GM12874 (cell line): ENCODE results near the gene SLC35A3.

ENCODE experiments used
- TF ChIP-seq, protein P1 (sequence below): IDR thresholded peaks from 2 replicates; pipeline ENCODE4 v1.5.1; 2011; ENCODE audit warnings: low read depth, mild to moderate bottlenecking, control low read depth, low read length, moderate library complexity; ENCODE audit not compliant: insufficient read depth

SLC35A3 gene

DNA sequence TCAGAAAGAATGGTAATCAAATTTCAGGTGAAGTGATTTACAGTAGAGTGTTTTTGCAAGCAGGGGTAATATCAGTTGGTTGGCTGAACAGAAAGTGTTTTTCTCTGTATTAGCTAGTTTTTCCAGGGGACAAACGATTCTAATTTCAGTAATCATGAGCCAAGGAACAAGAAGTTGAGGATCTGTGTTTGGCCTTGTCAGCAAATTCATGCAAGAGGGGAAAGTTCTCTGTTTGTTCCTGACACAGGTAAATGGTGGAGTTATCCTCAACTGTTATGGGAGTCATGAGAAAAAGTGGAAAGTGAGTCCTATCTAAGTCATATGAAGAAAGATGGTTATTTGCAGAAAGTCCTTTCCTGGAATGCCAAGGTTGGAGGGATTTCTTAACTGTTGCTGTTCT lies 24.6 kb upstream of the SLC35A3 start:
- TF ChIP-seq, protein P1, sequence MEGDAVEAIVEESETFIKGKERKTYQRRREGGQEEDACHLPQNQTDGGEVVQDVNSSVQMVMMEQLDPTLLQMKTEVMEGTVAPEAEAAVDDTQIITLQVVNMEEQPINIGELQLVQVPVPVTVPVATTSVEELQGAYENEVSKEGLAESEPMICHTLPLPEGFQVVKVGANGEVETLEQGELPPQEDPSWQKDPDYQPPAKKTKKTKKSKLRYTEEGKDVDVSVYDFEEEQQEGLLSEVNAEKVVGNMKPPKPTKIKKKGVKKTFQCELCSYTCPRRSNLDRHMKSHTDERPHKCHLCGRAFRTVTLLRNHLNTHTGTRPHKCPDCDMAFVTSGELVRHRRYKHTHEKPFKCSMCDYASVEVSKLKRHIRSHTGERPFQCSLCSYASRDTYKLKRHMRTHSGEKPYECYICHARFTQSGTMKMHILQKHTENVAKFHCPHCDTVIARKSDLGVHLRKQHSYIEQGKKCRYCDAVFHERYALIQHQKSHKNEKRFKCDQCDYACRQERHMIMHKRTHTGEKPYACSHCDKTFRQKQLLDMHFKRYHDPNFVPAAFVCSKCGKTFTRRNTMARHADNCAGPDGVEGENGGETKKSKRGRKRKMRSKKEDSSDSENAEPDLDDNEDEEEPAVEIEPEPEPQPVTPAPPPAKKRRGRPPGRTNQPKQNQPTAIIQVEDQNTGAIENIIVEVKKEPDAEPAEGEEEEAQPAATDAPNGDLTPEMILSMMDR, result no peak

DNA sequence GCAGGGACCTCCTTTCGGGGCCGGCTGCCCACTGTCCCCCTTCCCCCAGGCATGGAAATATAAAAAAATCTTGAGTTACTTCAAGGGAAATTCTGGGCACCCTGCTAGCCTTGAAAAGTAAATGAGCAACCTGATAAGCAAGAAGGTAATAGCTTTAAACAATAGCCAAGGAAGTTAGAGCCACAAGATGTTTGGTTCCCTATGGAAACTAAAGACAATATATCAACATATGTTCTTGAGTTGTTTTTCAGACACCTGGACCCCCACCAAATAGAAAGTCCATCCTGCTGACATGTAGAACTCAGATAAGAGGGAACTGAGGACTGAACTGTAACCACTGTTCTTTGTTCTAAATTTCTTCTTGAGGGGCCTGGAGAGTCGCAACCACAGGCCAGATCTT lies 19.3 kb upstream of the SLC35A3 start:
- TF ChIP-seq, protein P1, result no peak

DNA sequence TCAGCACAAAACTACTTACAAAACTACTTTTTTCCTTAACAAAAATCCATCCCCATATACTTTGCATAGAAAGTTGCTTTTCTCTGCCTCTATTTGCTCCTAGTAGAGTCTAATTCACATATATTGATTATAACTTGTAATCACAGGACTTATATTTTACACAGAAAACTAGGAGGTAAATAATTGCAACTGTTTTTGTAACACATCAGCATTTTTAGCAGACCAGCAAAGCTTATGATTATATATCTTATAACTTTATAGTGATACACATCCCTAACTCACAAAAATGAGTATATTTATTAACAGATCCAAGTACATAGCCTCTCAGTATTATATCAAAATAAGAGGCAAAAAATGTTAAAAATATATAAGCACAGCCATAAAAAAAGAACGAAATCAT lies 17.3 kb upstream of the SLC35A3 start:
- TF ChIP-seq, protein P1, result no peak

DNA sequence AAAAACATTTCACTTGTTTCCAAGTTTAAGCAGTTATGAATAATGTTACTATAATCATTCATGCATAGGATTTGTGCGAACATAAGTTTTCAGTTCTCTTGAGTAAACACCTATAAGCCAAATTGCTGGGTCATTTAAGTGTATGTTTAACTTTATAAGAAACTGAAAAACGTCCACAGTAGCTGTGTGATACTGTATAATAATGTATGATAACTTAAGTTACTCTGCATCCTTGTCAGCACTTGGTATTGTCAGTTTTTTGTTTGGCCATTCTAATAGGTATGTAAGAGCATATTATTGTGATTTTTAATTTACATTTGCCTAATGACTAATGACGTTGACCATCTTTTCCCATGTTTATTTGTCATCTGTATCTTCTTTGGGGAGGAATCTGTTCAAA lies 14.4 kb upstream of the SLC35A3 start:
- TF ChIP-seq, protein P1, result no peak

DNA sequence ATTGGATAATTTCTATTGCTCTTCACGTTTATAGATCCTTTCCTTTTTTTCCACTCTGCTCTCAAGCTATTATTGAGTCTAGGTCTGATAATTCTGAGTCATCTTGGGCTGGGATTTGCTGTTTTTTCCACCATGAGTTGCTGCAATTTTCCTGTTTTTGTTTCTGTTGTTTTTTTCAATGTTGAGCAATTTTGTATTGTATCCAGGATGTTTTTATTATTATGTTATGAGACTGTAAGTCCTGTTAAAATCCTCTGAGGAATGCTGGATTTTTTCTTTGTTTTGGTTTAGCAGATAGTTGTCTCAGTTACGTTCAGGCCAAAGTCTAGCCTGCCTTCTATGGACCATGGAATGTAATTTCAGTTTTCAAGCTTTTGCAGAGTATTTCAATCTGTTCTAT lies 13.0 kb upstream of the SLC35A3 start:
- TF ChIP-seq, protein P1, result no peak

DNA sequence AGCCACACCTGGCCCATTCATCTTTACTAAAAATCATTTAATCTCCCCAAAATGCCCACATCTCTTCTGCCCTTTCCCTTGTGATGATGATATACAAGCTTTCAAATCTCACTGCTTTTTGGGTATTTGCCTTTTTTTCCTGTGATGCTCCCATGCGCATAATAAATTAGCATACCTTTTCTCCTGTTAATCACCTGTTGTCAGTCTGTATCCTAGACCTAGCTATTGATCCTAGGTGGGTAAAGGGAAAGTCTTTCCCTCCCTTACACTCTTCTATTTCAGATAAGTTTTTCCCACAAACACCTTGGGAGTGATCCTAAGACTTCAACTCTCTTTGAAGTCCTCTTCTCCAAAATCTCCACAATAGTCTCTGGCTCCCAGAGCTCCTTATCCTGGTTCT lies 12.0 kb upstream of the SLC35A3 start:
- TF ChIP-seq, protein P1, result no peak

DNA sequence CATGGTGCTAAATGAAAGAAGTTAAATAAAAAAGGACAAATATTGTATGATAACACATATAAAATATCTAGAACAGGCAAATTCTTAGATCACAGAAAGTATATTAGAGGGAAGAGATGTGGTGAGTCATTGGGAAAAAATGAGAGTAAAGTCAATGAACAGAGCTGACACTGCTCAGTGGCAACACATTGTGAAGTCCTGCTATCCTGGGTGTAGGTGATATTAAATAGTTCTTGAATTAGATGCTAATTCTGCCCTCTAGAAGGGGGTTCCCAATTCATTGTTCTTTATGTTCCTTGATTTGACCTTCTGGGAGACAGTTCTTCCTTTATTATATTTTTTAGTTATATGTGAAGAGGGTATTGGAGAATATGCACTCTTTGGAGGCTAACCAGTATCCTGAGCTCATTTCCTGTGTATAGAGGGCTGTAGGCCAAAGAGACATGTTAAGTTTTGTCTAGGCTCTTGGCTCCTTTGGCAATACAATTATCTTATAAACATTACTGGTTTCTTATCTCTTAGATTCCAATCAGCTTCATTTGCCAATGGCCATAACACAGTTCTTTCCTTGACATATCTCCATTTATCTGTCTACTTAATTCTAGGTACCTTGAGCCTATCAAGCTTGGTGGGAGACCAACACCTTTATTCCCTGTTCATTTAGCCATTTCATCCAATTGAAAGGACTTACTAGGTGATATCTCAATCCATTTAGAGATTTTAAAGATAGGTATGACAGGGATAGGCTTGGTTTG lies 6.6 kb upstream of the SLC35A3 start:
- TF ChIP-seq, protein P1, result no peak
